Sigmoid colon (tissue), 7 donors: ENCODE measurements around the gene MYL11. TPM values are rescaled to one million over a fixed set of nuclear protein-coding genes. Genes with fewer than 3 reads are reported as not detected.

Source experiments
- DNase-seq: peaks from one replicate; pipeline ENCODE4 v3.0.0-alpha.2; 2019
- H3K27ac ChIP-seq, 4 donors: fragments of 200-600 bp; sonication (generic); one replicate each; pipeline ENCODE4 v1.5.1; 2016 to 2019; ENCODE audit warnings: mild to moderate bottlenecking in 1 of 4
- H3K27me3 ChIP-seq, 3 donors: fragments of 200-600 bp; sonication (generic); one replicate each; pipeline ENCODE4 v1.5.1; 2019; ENCODE audit warnings: mild to moderate bottlenecking in 1 of 3
- H3K36me3 ChIP-seq, 4 donors: fragments of 200-600 bp; sonication (generic); one replicate each; pipeline ENCODE4 v1.5.1; 2016 to 2019
- H3K4me1 ChIP-seq, 4 donors: fragments of 200-600 bp; sonication (generic); one replicate each; pipeline ENCODE4 v1.5.1; 2017 to 2019
- H3K4me3 ChIP-seq, 4 donors: fragments of 200-600 bp; sonication (generic); one replicate each; pipeline ENCODE4 v1.5.1; 2017 to 2019; ENCODE audit warnings: mild to moderate bottlenecking in 2 of 4, moderate library complexity in 1 of 4
- H3K9me3 ChIP-seq, 4 donors: fragments of 200-600 bp in 3 of 4; sonication (generic) in 3 of 4; one replicate each; pipeline versions ENCODE4 v1.5.1 to v1.6.1; 2013 to 2019
- CTCF ChIP-seq, 4 experiments: fragments of 450-650 bp in 3 of 4; fragments of 200-600 bp in 1 of 4; IDR thresholded peaks; one replicate each; pipeline ENCODE4 v1.5.1; 2016 to 2019; ENCODE audit warnings: antibody characterized with exemption in 4 of 4, mild to moderate bottlenecking in 3 of 4, moderate library complexity in 2 of 4
- EP300 ChIP-seq, 4 donors: sonication (generic); formaldehyde crosslinking; IDR thresholded peaks; one replicate each; pipeline ENCODE4 v1.6.1; 2017; ENCODE audit warnings: antibody characterized with exemption in 4 of 4
- POLR2A ChIP-seq, 2 donors: fragments of 450-650 bp; IDR thresholded peaks; one replicate each; pipeline ENCODE4 v1.6.1; 2016; ENCODE audit warnings: antibody characterized with exemption in 2 of 2, mild to moderate bottlenecking in 2 of 2, moderate library complexity in 2 of 2
- POLR2AphosphoS5 ChIP-seq, 4 donors: sonication (generic); formaldehyde crosslinking; IDR thresholded peaks; one replicate each; pipeline ENCODE4 v1.6.1; 2017; ENCODE audit warnings: antibody characterized with exemption in 4 of 4
- WGBS, 2 donors: extraction: QIAGEN DNeasy Blood & Tissue Kit; methylation state at CpG; one replicate each; pipeline ENCODE4 v1.1.7; 2013; 5-methylcytosine and 5-hydroxymethylcytosine counted together
- intact Hi-C: fragments of 100-400 bp; cut with DNase I; formaldehyde crosslinking; loops from one replicate; pipeline ENCODE4 v1.15.1; 2023
- polyA plus RNA-seq, 3 donors: library from polyadenylated mRNA; stranded (reverse); fragments of 200-250 nt; gene quantifications; one replicate each; pipeline ENCODE4 v1.2.3, GENCODE V29; 2013
- total RNA-seq, 4 donors: library from RNA; depleted of rRNA; stranded (reverse); fragments of >200 nt; gene quantifications; one replicate each; pipeline ENCODE4 v1.1.0, GENCODE V29; 2016
- donor health status: healthy with polysubstance abuse.
- donor health status: Bipolar disorder and iron deficiency.
- donor health status: healthy.

Gene MYL11
- total and polyA plus RNA-seq, 7 donors: not detected

DNA sequence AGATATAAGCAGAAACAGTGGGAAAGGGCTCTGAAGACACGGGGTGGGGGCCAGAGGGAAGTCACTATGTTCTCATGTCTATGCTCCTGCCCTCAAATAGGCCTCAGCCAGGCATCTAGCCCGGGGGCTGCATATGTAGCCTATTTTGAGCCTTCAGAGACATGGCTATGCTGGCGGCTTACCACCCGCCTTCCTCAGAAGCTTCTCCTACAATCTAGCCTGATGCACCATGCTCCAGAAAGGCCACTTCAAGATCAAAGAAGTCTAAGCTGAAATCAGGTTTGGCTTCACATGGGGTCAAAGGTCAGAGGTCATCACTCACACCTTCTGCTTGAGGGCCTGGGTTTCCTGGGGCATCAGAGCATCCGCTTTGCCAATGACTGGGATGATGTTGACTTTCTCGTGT lies 6.2 kb downstream of the MYL11 start:
- WGBS, 2 donors: 80 to 83% methylated on average over 6 of the region's 6 CpGs
- DNase-seq: no peak
- Histone ChIP-seq H3K4me1 (peaks cover 0 to 23% (median 20%) of the 10 kb centered on the region in 4 donors), H3K9me3 (no peaks in the 10 kb centered on the region), H3K27me3 (no peaks in the 10 kb centered on the region), H3K36me3 (no peaks in the 10 kb centered on the region), H3K4me3 (no peak overlapping the region), H3K27ac (no peak overlapping the region)
- TF ChIP-seq POLR2AphosphoS5 (IDR thresholded peaks at IDR 0.05): no peak
- intact Hi-C loops: no loop called here

DNA sequence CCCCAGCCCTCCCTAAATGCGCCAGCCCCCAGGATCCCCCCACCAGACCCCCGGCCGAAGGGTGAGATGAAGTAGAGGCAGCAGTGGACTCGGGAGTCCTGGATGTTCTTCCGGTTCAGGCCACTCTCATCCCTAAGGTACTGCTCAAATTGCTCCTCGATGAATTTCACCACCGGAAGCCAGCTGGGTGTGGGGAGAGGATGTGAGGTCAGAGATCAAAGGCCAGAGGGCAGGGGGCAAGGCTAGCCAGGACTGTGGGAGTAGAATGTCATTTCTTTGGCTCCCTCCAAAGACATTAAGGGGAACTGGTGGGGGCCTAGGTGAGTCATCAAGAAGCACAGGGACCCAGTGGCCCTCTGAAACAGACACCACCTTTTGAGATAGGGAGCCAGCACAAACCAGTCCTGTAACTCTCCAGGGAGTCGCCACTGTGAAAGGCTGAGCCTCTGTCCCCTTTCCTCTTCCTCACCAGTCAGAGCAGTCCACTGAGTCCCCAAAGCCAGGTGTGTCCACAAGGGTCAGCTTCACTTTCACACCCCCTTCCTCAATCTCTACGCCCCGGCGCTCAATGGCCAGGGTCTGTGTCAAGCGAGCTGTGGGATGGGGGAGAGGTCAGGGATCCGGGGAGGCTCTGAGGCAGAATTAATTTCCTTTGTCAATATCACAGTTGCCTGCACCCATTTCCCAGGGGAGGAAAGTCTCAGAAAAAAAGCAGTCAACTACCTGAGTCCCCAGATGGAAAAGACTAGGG lies 6.9 kb downstream of the MYL11 start:
- Histone ChIP-seq H3K27ac (no peak overlapping the region), H3K9me3 (no peaks in the 10 kb centered on the region), H3K36me3 (no peaks in the 10 kb centered on the region), H3K4me1 (peaks cover 0 to 22% (median 20%) of the 10 kb centered on the region in 4 donors), H3K4me3 (no peak overlapping the region), H3K27me3 (no peaks in the 10 kb centered on the region)
- DNase-seq: no peak
- intact Hi-C loops: no loop called here
- WGBS, 2 donors: 77 to 84% methylated on average over 13 of the region's 13 CpGs
- TF ChIP-seq EP300 (IDR thresholded peaks at IDR 0.05) (no peak), POLR2A (IDR thresholded peaks at IDR 0.05) (no peak), POLR2AphosphoS5 (IDR thresholded peaks at IDR 0.05) (no peak), CTCF (IDR thresholded peaks at IDR 0.05) (no peak)

GRCh38 chr16:30382111-30382881 lies 7.7 kb downstream of the MYL11 start, which contains the start of gene SEPTIN1:
TSS of gene SEPTIN1 (minus strand) at chr16:30382561. CDS start at chr16:30382542, 19 bp downstream.
- WGBS, 2 donors: 34 to 57% methylated on average over 12 of the region's 12 CpGs
- no peaks in the 10 kb centered on the region for H3K36me3 ChIP-seq
- peaks cover 0 to 14% (median 12%) of the 10 kb centered on the region in 4 donors for H3K4me1 ChIP-seq
- H3K9me3 ChIP-seq: no peaks in the 10 kb centered on the region
- TF ChIP-seq POLR2A (IDR thresholded peaks at IDR 0.05) (no peak), EP300 (IDR thresholded peaks at IDR 0.05) (no peak), POLR2AphosphoS5 (IDR thresholded peaks at IDR 0.05) (no peak), CTCF (IDR thresholded peaks at IDR 0.05) (no peak)
- intact Hi-C loops: no loop called here
- H3K27ac ChIP-seq: no peak within 1 kb of the TSS
- H3K27me3 ChIP-seq: no peaks in the 10 kb centered on the region
- DNase-seq: no peak
- H3K4me3 ChIP-seq: no peak within 1 kb of the TSS

DNA sequence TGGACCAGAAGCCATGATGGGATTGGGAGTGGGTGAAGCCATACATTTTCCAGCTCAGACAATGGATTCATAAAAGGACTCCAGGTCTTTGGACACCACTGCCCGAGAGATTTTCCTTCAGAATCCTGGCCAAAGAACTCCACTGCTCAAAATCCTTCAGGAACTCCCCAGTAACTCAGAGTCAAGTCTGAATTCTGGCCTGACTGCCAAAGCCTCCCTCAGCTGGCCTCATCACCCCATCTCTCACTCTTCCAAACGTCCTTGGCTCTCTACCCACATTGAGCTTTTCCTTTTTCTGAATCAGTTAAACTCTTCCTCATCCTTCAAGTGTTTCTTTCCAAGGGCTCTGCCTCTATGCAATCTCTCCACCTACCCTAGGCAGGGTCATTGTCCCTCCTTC lies 8.9 kb downstream of the MYL11 start:
- Histone ChIP-seq H3K27ac (no peak overlapping the region), H3K4me1 (peaks cover 0 to 11% (median 9%) of the 10 kb centered on the region in 4 donors), H3K27me3 (no peaks in the 10 kb centered on the region), H3K36me3 (no peaks in the 10 kb centered on the region), H3K9me3 (no peaks in the 10 kb centered on the region), H3K4me3 (no peak overlapping the region)
- no peak for DNase-seq
- 49 to 56% methylated on average over 2 of the region's 2 CpGs for WGBS, 2 donors
- TF ChIP-seq POLR2AphosphoS5 (IDR thresholded peaks at IDR 0.05) (no peak), CTCF (IDR thresholded peaks at IDR 0.05) (no peak), POLR2A (IDR thresholded peaks at IDR 0.05) (no peak), EP300 (IDR thresholded peaks at IDR 0.05) (no peak)
- intact Hi-C loops: no loop called here

DNA sequence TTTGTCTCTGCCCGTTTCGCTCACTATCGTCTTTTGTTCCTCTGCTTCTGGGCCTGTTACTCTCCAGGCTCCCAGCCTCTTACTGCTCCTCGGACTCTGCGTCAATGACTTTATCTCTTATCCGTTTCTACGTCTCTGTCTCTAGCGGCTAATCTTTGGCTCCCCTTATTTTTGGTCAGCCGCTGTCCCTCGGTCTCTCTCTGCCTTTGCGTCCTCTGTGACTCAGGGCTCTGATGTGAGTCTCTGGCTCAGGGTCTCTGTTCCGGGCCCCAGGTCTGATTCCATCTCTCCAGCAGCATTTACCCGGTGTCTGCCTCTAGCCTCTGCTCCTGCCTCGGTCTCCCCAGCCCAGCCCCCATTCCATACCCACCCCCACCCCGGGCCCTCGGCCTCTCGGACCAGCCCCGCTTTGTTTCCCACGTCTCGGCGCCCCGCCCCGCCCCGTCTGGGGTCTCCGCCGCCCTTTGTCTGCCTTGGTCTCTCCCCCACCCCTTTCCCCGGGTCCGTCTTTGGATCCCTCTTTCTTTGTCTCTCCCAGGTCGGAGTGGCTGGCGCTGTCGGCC lies 20.1 kb downstream of the MYL11 start:
- peaks cover 0 to 40% (median 39%) of the 10 kb centered on the region in 4 donors for H3K4me1 ChIP-seq
- H3K27ac ChIP-seq: peak overlapping the region; percentile 85 to 91 (median 86)
- H3K4me3 ChIP-seq: peak overlapping the region; percentile 73 to 95 (median 84)
- H3K36me3 ChIP-seq: peaks cover 10 to 19% (median 12%) of the 10 kb centered on the region in 4 donors
- no peaks in the 10 kb centered on the region for H3K9me3 ChIP-seq
- TF ChIP-seq POLR2AphosphoS5 (IDR thresholded peaks at IDR 0.05) (no peak), POLR2A (IDR thresholded peaks at IDR 0.05) (no peak), EP300 (IDR thresholded peaks at IDR 0.05) (no peak), CTCF (IDR thresholded peaks at IDR 0.05) (no peak)
- intact Hi-C loops: loop anchor here (2.0 kb wide), 1 partner anchor 16 kb away; no protein-coding TSS in a partner anchor
- DNase-seq: no peak
- 16 to 26% methylated on average over 31 of the region's 31 CpGs for WGBS, 2 donors
- H3K27me3 ChIP-seq: no peaks in the 10 kb centered on the region
